H1 (cell line): ENCODE data around the gene GUCY2D. TPM values are rescaled to one million over a fixed set of nuclear protein-coding genes. Genes with fewer than 3 reads are reported as not detected.

ENCODE experiments used
- CHD2 ChIP-seq: IDR thresholded peaks from 2 replicates; pipeline ENCODE4 v1.6.1; 2012; ENCODE audit warnings: low read length, improper control_type of control experiment
- CTCF ChIP-seq, 3 experiments: IDR thresholded peaks; 1 replicate in 2 of 3; 2 replicates in 1 of 3; pipeline versions ENCODE4 v1.5.1 to v1.6.1; 2011; ENCODE audit warnings: low read length in 3 of 3, mild to moderate bottlenecking in 3 of 3, inconsistent platforms in 2 of 3, low read depth in 1 of 3, moderate library complexity in 1 of 3; ENCODE audit not compliant: insufficient read depth in 1 of 3; ENCODE audit errors: control extremely low read depth in 1 of 3
- HDAC6 ChIP-seq: IDR thresholded peaks from one replicate; pipeline ENCODE4 v1.7.1; 2012; ENCODE audit warnings: low read depth, mild to moderate bottlenecking, inconsistent platforms, low read length, moderate library complexity
- RAD21 ChIP-seq, 2 experiments: IDR thresholded peaks in 1 of 2; conservative IDR thresholded peaks in 1 of 2; 2 replicates each; pipeline ENCODE4 v1.6.1; 2011; ENCODE audit warnings: low read depth in 2 of 2, low read length in 2 of 2, improper control_type of control experiment in 1 of 2, inconsistent platforms in 1 of 2, mild to moderate bottlenecking in 1 of 2, moderate library complexity in 1 of 2
- polyA plus RNA-seq, 7 experiments: library from polyadenylated mRNA; depleted of rRNA in 3 of 7; stranded (reverse) in 5 of 7; unstranded in 2 of 7; fragments of >200 nt in 5 of 7; fragments of 200-250 nt in 2 of 7; gene quantifications; 1 replicate in 5 of 7; 2 replicates in 1 of 7; 4 replicates in 1 of 7; pipeline versions ENCODE4 v1.2.1 to v1.2.3, GENCODE V29; 2011 to 2013; ENCODE audit warnings: missing spikeins in 2 of 7, mixed read lengths in 2 of 7
- total RNA-seq: library from RNA; stranded (reverse); fragmentation: NEBNext Ultra II Directional; extraction: Animal tissue kit (Norgen Biotek cat#: 25700); gene quantifications from 2 replicates; pipeline ENCODE4 v1.2.1, GENCODE V29; 2021

GUCY2D gene
- total and polyA plus RNA-seq, 2 of the 8 experiments (the other 6 are each of a cell fraction or from before 2014, with no cell fraction given): 0.20 to 0.48 TPM

- TF ChIP-seq CTCF (IDR thresholded peaks at IDR 0.05; ENCODE audit: control extremely low read depth in 1 of 3, insufficient read depth in 1 of 3, low read depth in 1 of 3, low read length in 3 of 3) (no peak), CHD2 (no peak), RAD21 (IDR thresholded peaks at IDR 0.05 in 1 of 2, conservative IDR thresholded peaks at IDR 0.05 in 1 of 2; ENCODE audit: low read depth in 2 of 2, low read length in 2 of 2) (no peak), HDAC6 (no peak)
- TF ChIP-seq, all 59 proteins: peak for 0
These were observed 20.2 kb upstream of the GUCY2D start (continued) for GRCh38 chr17:7982173-7982572.
